Mesenchymal stem cell (in vitro differentiated cells and primary cell): ENCODE results near the gene DEFB128.
A peak's percentile ranks its signal among the peaks of the same experiment; 100 is the strongest.

Source experiments
- DNase-seq: peaks from one replicate; pipeline ENCODE4 v3.0.0-alpha.2; 2013
- H2AFZ ChIP-seq: one replicate; pipeline ENCODE4 v1.6.1; 2013; ENCODE audit warnings: low read depth, mild to moderate bottlenecking, control low read depth, inconsistent platforms, low read length, moderate library complexity
- H2AK5ac ChIP-seq: 2 replicates; pipeline ENCODE4 v1.6.1; 2013; ENCODE audit warnings: low read length, moderate library complexity, mild to moderate bottlenecking, inconsistent platforms; ENCODE audit not compliant: severe bottlenecking
- H2BK120ac ChIP-seq: one replicate; pipeline ENCODE4 v1.6.1; 2013; ENCODE audit warnings: low read depth, mild to moderate bottlenecking, inconsistent platforms, low read length, moderate library complexity
- H2BK12ac ChIP-seq, 2 experiments: one replicate each; pipeline ENCODE4 v1.6.1; 2013; ENCODE audit warnings: inconsistent platforms in 2 of 2, low read length in 2 of 2, mild to moderate bottlenecking in 2 of 2, moderate library complexity in 2 of 2, control low read depth in 1 of 2
- H2BK15ac ChIP-seq: one replicate; pipeline ENCODE4 v1.6.1; 2013; ENCODE audit warnings: mild to moderate bottlenecking, low read depth, inconsistent platforms; ENCODE audit not compliant: poor library complexity, severe bottlenecking
- H2BK5ac ChIP-seq: 2 replicates; pipeline ENCODE4 v1.6.1; 2013; ENCODE audit warnings: low read depth, mild to moderate bottlenecking, low read length, control low read depth, inconsistent platforms; ENCODE audit not compliant: poor library complexity, severe bottlenecking
- H3K14ac ChIP-seq, 2 experiments: one replicate each; pipeline ENCODE4 v1.6.1; 2013; ENCODE audit warnings: inconsistent platforms in 2 of 2, low read length in 2 of 2, control low read depth in 1 of 2, mild to moderate bottlenecking in 1 of 2, moderate library complexity in 1 of 2
- H3K18ac ChIP-seq, 2 experiments: one replicate each; pipeline ENCODE4 v1.6.1; 2013; ENCODE audit warnings: inconsistent platforms in 2 of 2, low read length in 2 of 2, control low read depth in 1 of 2, low read depth in 1 of 2, mild to moderate bottlenecking in 1 of 2
- H3K23ac ChIP-seq, 2 experiments: one replicate each; pipeline ENCODE4 v1.6.1; 2013; ENCODE audit warnings: inconsistent platforms in 2 of 2, low read length in 2 of 2, mild to moderate bottlenecking in 2 of 2, moderate library complexity in 2 of 2, control low read depth in 1 of 2
- H3K27ac ChIP-seq: 2 replicates; pipeline ENCODE4 v1.5.1; 2013; ENCODE audit warnings: mild to moderate bottlenecking, moderate library complexity, low read length, control low read depth, inconsistent platforms; ENCODE audit not compliant: poor library complexity, severe bottlenecking
- H3K27me3 ChIP-seq, 2 experiments: 2 replicates each; pipeline versions ENCODE4 v1.6.1 to v1.7.0; 2013; ENCODE audit warnings: low read length in 2 of 2, mild to moderate bottlenecking in 2 of 2, moderate library complexity in 2 of 2, control low read depth in 1 of 2, inconsistent platforms in 1 of 2; ENCODE audit not compliant: control insufficient read depth in 1 of 2, insufficient read depth in 1 of 2
- H3K36me3 ChIP-seq, 2 experiments: 2 replicates each; pipeline versions ENCODE4 v1.6.1 to v1.7.0; 2013; ENCODE audit warnings: low read length in 2 of 2, control low read depth in 1 of 2, inconsistent platforms in 1 of 2, low read depth in 1 of 2, mild to moderate bottlenecking in 1 of 2; ENCODE audit not compliant: insufficient read depth in 2 of 2, control insufficient read depth in 1 of 2
- H3K4ac ChIP-seq, 2 experiments: one replicate each; pipeline ENCODE4 v1.6.1; 2013; ENCODE audit warnings: inconsistent platforms in 2 of 2, low read length in 2 of 2, mild to moderate bottlenecking in 2 of 2, moderate library complexity in 2 of 2, control low read depth in 1 of 2, low read depth in 1 of 2
- H3K4me1 ChIP-seq: 2 replicates; pipeline ENCODE4 v1.6.1; 2013; ENCODE audit warnings: low read depth, low read length, control low read depth; ENCODE audit not compliant: control insufficient read depth, insufficient read depth
- H3K4me2 ChIP-seq: 2 replicates; pipeline ENCODE4 v1.6.1; 2013; ENCODE audit warnings: low read length, mild to moderate bottlenecking, inconsistent platforms; ENCODE audit not compliant: poor library complexity, severe bottlenecking
- H3K4me3 ChIP-seq, 2 experiments: 2 replicates each; pipeline versions ENCODE4 v1.5.1 to v1.7.0; 2013; ENCODE audit warnings: low read length in 2 of 2, mild to moderate bottlenecking in 2 of 2, control low read depth in 1 of 2, low read depth in 1 of 2; ENCODE audit not compliant: insufficient read depth in 1 of 2
- H3K79me1 ChIP-seq: replicated peaks from 2 replicates; pipeline ENCODE4 v1.6.1; 2013; ENCODE audit warnings: mild to moderate bottlenecking, control low read depth, low read length, inconsistent platforms; ENCODE audit not compliant: poor library complexity, severe bottlenecking
- H3K9ac ChIP-seq: 2 replicates; pipeline ENCODE4 v1.7.0; 2013; ENCODE audit warnings: mild to moderate bottlenecking, low read length, moderate library complexity
- H3K9me3 ChIP-seq: 2 replicates; pipeline ENCODE4 v1.7.0; 2013; ENCODE audit warnings: mild to moderate bottlenecking, low read length; ENCODE audit not compliant: control insufficient read depth
- H4K8ac ChIP-seq: one replicate; pipeline ENCODE4 v1.6.1; 2013; ENCODE audit warnings: inconsistent platforms, mild to moderate bottlenecking, low read length, moderate library complexity
- H4K91ac ChIP-seq: one replicate; pipeline ENCODE4 v1.6.1; 2013; ENCODE audit warnings: mild to moderate bottlenecking, low read length, inconsistent platforms
- WGBS: methylation state at CpG from one replicate; pipeline ENCODE4 v1.1.7; 2013; ENCODE audit warnings: mixed read lengths; 5-methylcytosine and 5-hydroxymethylcytosine counted together

DEFB128 gene

DNA sequence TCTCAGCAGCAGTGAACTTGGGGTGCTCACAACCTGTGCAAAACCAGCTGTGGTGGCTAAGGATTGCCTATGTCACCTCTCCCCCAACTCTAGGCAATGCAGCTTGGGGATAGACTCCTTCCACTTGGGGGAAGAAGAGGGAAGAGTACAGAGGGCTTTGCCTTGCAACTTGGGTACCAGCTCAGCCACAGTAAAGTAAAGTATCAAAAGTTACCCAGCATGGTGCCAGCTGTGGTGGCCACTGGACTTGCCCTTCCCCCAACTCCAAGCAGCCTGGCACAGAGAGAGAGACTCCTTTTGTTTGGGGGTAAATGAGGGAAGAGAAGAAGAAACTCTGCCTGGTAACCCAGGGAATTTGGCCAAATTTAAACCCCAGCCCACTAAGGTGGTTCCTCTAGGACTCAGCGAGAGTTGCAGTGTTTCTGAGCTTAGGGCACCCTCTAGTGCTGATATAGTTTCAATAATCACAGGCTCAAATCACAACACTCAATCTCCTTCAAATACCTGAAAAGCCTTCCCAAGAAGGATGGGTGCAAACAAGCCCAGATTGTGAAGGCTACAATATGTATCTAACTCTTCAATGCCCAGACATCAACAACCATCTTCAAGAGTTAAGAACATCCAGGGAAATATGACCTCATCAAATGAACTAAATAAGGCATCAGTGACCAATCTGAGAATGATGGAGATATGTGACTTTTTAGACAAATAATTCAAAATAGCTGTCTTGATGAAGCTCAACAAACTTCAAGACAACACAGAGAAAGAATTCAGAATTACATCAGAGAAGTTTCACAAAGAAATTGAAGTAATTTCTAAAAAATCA lies 30.0 kb upstream of the DEFB128 start:
- Histone ChIP-seq H3K27me3 (peaks cover 6 to 49% of the 10 kb centered on the region in 2 experiments), H2BK120ac (no peak overlapping the region), H2AK5ac (no peak overlapping the region), H3K27ac (no peak overlapping the region), H2BK5ac (no peak overlapping the region), H3K14ac (no peak overlapping the region), H3K9ac (no peak overlapping the region), H3K36me3 (no peaks in the 10 kb centered on the region), H3K4me1 (no peaks in the 10 kb centered on the region), H3K4me2 (no peak overlapping the region), H3K79me1 (no peaks in the 10 kb centered on the region), H3K9me3 (no peaks in the 10 kb centered on the region), H2BK12ac (no peak overlapping the region), H2AFZ (no peak overlapping the region), H2BK15ac (no peak overlapping the region), H4K8ac (no peak overlapping the region), H3K18ac (no peak overlapping the region), H3K4ac (no peak overlapping the region), H3K23ac (no peak overlapping the region), H4K91ac (no peak overlapping the region), H3K4me3 (no peak overlapping the region)
- peak; percentile 26 for DNase-seq
- 39% methylated on average over 1 of the region's 1 CpG for WGBS

DNA sequence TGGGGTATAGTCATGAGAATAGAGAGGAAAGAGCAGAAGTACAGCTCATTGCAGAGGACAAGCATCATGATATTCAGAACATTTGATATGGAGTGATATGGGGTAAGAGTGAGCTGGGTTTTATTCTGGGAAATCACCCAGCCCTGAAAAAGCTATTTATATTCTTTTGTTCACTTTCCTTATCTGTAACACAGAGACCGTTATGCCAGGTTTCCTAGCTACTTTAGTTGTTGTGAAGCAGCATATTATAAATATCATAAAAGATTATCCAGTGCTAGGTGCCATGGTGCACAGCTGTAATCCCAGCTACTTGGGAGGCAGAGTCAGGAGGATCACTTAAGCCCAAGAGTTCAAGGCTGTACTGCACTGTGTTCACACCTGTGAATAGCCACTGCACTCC lies 27.8 kb upstream of the DEFB128 start:
- H2BK120ac ChIP-seq: no peak overlapping the region
- no peak overlapping the region for H3K4me3 ChIP-seq
- no peak overlapping the region for H2BK15ac ChIP-seq
- DNase-seq: no peak
- H3K79me1 ChIP-seq: no peaks in the 10 kb centered on the region
- no peak overlapping the region for H2BK12ac ChIP-seq
- no CpG with 5 or more reads among the region's 1 CpG for WGBS
- no peak overlapping the region for H3K14ac ChIP-seq
- H2AK5ac ChIP-seq: no peak overlapping the region
- H2BK5ac ChIP-seq: no peak overlapping the region
- no peak overlapping the region for H3K23ac ChIP-seq
- no peaks in the 10 kb centered on the region for H3K36me3 ChIP-seq
- H3K18ac ChIP-seq: no peak overlapping the region
- H4K8ac ChIP-seq: no peak overlapping the region
- no peak overlapping the region for H3K9ac ChIP-seq
- peaks cover 2 to 42% of the 10 kb centered on the region in 2 experiments for H3K27me3 ChIP-seq
- no peak overlapping the region for H4K91ac ChIP-seq
- no peaks in the 10 kb centered on the region for H3K4me1 ChIP-seq
- no peak overlapping the region for H3K4me2 ChIP-seq
- no peaks in the 10 kb centered on the region for H3K9me3 ChIP-seq
- H3K4ac ChIP-seq: no peak overlapping the region
- no peak overlapping the region for H3K27ac ChIP-seq
- no peak overlapping the region for H2AFZ ChIP-seq

DNA sequence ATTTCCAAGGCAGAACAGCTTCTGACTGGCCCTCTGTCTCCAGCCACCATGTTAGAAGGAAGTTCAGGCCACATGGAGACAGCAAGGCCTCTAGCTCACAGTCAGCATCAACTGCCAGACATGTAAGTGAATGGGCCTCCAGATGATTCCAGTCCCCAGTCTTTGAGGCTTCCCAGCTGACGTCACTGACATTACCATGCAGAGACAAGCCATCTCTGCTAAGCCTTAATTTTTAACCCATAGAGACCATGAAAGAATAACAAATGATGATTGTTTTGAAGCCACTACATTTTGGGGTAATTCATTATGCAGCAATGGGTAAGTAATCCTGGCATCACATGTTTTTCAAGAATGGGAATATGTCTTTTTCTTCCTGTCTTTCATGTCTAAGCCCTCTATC lies 26.3 kb upstream of the DEFB128 start:
- H2BK5ac ChIP-seq: no peak overlapping the region
- no peak overlapping the region for H4K8ac ChIP-seq
- no peak overlapping the region for H3K27ac ChIP-seq
- H3K4me3 ChIP-seq: no peak overlapping the region
- H2BK15ac ChIP-seq: no peak overlapping the region
- no peaks in the 10 kb centered on the region for H3K4me1 ChIP-seq
- no peak overlapping the region for H3K14ac ChIP-seq
- H3K36me3 ChIP-seq: no peaks in the 10 kb centered on the region
- H3K27me3 ChIP-seq: peaks cover 15 to 40% of the 10 kb centered on the region in 2 experiments
- H3K18ac ChIP-seq: no peak overlapping the region
- no peak for DNase-seq
- no peak overlapping the region for H3K4ac ChIP-seq
- H2AFZ ChIP-seq: no peak overlapping the region
- no peak overlapping the region for H3K4me2 ChIP-seq
- H2AK5ac ChIP-seq: no peak overlapping the region
- no peak overlapping the region for H4K91ac ChIP-seq
- no peaks in the 10 kb centered on the region for H3K9me3 ChIP-seq
- H2BK12ac ChIP-seq: no peak overlapping the region
- no peaks in the 10 kb centered on the region for H3K79me1 ChIP-seq
- WGBS: no CpG with 5 or more reads among the region's 1 CpG
- no peak overlapping the region for H3K9ac ChIP-seq
- no peak overlapping the region for H3K23ac ChIP-seq
- H2BK120ac ChIP-seq: no peak overlapping the region

DNA sequence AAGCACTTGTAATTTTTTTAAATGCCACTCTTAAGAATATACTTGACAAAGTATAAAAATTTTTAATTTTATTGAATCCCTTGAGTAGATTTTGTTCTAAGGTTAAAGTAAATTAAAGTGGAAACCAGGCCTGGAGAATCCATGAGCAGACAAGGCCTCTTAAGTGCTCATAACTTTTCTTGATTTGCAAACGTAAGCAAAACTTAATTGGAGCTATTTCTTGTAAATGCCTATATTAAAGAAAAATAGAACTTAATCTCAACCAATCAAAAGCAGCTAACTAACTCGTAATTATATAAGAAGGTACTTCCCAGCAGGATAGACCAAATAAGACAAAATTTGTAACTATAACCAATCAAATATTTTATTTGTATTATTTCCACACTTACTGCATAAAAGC lies 24.9 kb upstream of the DEFB128 start:
- Histone ChIP-seq H3K18ac (no peak overlapping the region), H3K9me3 (no peaks in the 10 kb centered on the region), H3K27me3 (peaks cover 16 to 30% of the 10 kb centered on the region in 2 experiments), H3K9ac (no peak overlapping the region), H4K91ac (no peak overlapping the region), H3K14ac (no peak overlapping the region), H2BK120ac (no peak overlapping the region), H3K4me2 (no peak overlapping the region), H3K4me1 (no peaks in the 10 kb centered on the region), H2BK15ac (no peak overlapping the region), H3K27ac (no peak overlapping the region), H2AFZ (no peak overlapping the region), H3K4ac (no peak overlapping the region), H2AK5ac (no peak overlapping the region), H3K79me1 (no peaks in the 10 kb centered on the region), H3K36me3 (no peaks in the 10 kb centered on the region), H3K4me3 (no peak overlapping the region), H2BK12ac (no peak overlapping the region), H2BK5ac (no peak overlapping the region), H3K23ac (no peak overlapping the region), H4K8ac (no peak overlapping the region)
- no peak for DNase-seq
- 20% methylated on average over 1 of the region's 2 CpGs for WGBS
